HG02588 (cell line): ENCODE measurements around the gene ABCC1.

ENCODE experiments used
- ATAC-seq: cut with Tn5 transposase; IDR thresholded peaks from one replicate; pipeline ENCODE4 v1.9.1; 2021; ENCODE audit warnings: mild to moderate bottlenecking, moderate library complexity; ENCODE audit not compliant: unreplicated experiment

The ABCC1 gene

GRCh38 chr16:16016388-16016964 lies 67.1 kb downstream of the ABCC1 start:
- ATAC-seq: no peak

- ATAC-seq: no peak
Observed at GRCh38 chr16:16017812-16018211, 68.4 kb downstream of the ABCC1 start.

- no peak for ATAC-seq
Observed at GRCh38 chr16:16018705-16019104, 69.3 kb downstream of the ABCC1 start.

- ATAC-seq: no peak
Observed at GRCh38 chr16:16019488-16019887, 70.1 kb downstream of the ABCC1 start.

GRCh38 chr16:16020291-16020690 lies 70.9 kb downstream of the ABCC1 start:
- no peak for ATAC-seq

GRCh38 chr16:16021020-16021419 lies 71.6 kb downstream of the ABCC1 start:
- no peak for ATAC-seq

GRCh38 chr16:16021646-16021987 lies 72.2 kb downstream of the ABCC1 start:
- no peak for ATAC-seq

GRCh38 chr16:16021988-16022682 lies 72.7 kb downstream of the ABCC1 start:
- no peak for ATAC-seq

GRCh38 chr16:16022683-16023064 lies 73.3 kb downstream of the ABCC1 start:
- ATAC-seq: no peak

GRCh38 chr16:16025214-16025968 lies 76.0 kb downstream of the ABCC1 start:
- ATAC-seq: no peak

GRCh38 chr16:16027728-16028310 lies 78.4 kb downstream of the ABCC1 start:
- no peak for ATAC-seq

GRCh38 chr16:16028311-16028999 lies 79.0 kb downstream of the ABCC1 start:
- no peak for ATAC-seq

- ATAC-seq: no peak
Observed at GRCh38 chr16:16029431-16030011, 80.1 kb downstream of the ABCC1 start.

- no peak for ATAC-seq
Observed at GRCh38 chr16:16030449-16030848, 81.0 kb downstream of the ABCC1 start.

- no peak for ATAC-seq
Observed at GRCh38 chr16:16031401-16031800, 82.0 kb downstream of the ABCC1 start.

- ATAC-seq: no peak
Observed at GRCh38 chr16:16032271-16032979, 83.0 kb downstream of the ABCC1 start.

GRCh38 chr16:16033208-16033717 lies 83.8 kb downstream of the ABCC1 start:
- no peak for ATAC-seq

- no peak for ATAC-seq
Observed at GRCh38 chr16:16036359-16036792, 87.0 kb downstream of the ABCC1 start.

- no peak for ATAC-seq
Observed at GRCh38 chr16:16037521-16037920, 88.1 kb downstream of the ABCC1 start.

GRCh38 chr16:16037970-16038369 lies 88.6 kb downstream of the ABCC1 start:
- ATAC-seq: no peak
